IPS-NIHi7 (cell line): ENCODE measurements around the gene C2.
"Not testable (repeated sequence)": the region's sequence is repeated elsewhere in the genome, so short reads cannot be mapped to it uniquely, and the experiment has no call there.

Experiments used
- DNase-seq: peaks from one replicate; pipeline ENCODE4 v3.0.0; 2012; ENCODE audit warnings: mixed read lengths; ENCODE audit errors: extremely low spot score

The C2 gene

GRCh38 chr6:31899215-31899614, 28.3 kb upstream of the C2 start:
- no peak for DNase-seq

- no peak for DNase-seq
Measured at GRCh38 chr6:31899882-31900722, 27.4 kb upstream of the C2 start.

- DNase-seq: no peak
Measured at GRCh38 chr6:31900917-31901414, 26.6 kb upstream of the C2 start.

GRCh38 chr6:31901415-31901952, 26.0 kb upstream of the C2 start:
- peak; percentile 49 for DNase-seq

GRCh38 chr6:31901953-31902643, 25.4 kb upstream of the C2 start, which contains the start of gene ZBTB12:
TSS of gene ZBTB12 (minus strand) at chr6:31902086. CDS start at chr6:31901305, 781 bp downstream.
- DNase-seq: peak; percentile 97

- no peak for DNase-seq
Measured at GRCh38 chr6:31903957-31904356, 23.6 kb upstream of the C2 start.

GRCh38 chr6:31905041-31905440, 22.5 kb upstream of the C2 start:
- no peak for DNase-seq

GRCh38 chr6:31906122-31906521, 21.4 kb upstream of the C2 start:
- peak; percentile 71 for DNase-seq

- not testable (repeated sequence) for DNase-seq
Measured at GRCh38 chr6:31906727-31907126, 20.8 kb upstream of the C2 start.

- no peak for DNase-seq
Measured at GRCh38 chr6:31907158-31907813, 20.2 kb upstream of the C2 start.

- DNase-seq: not testable (repeated sequence)
Measured at GRCh38 chr6:31908255-31908654, 19.3 kb upstream of the C2 start.

GRCh38 chr6:31908791-31909190, 18.7 kb upstream of the C2 start:
- no peak for DNase-seq

GRCh38 chr6:31909298-31909697, 18.2 kb upstream of the C2 start:
- not testable (repeated sequence) for DNase-seq

GRCh38 chr6:31911826-31912585, 15.5 kb upstream of the C2 start:
- no peak for DNase-seq

- no peak for DNase-seq
Measured at GRCh38 chr6:31915351-31915750, 12.2 kb upstream of the C2 start.

- DNase-seq: no peak
Measured at GRCh38 chr6:31915756-31916155, 11.8 kb upstream of the C2 start.

- DNase-seq: no peak
Measured at GRCh38 chr6:31918069-31918720, 9.3 kb upstream of the C2 start.

- no peak for DNase-seq
Measured at GRCh38 chr6:31919624-31920303, 7.8 kb upstream of the C2 start.

- no peak for DNase-seq
Measured at GRCh38 chr6:31920811-31921210, 6.7 kb upstream of the C2 start.

GRCh38 chr6:31922942-31923341, 4.6 kb upstream of the C2 start:
- DNase-seq: peak; percentile 69
